HEK293 (cell line): ENCODE results near the gene CCDC57.

Source experiments
- HIC1 ChIP-seq: fragments of 450-650 bp; formaldehyde crosslinking; IDR thresholded peaks from 2 replicates; pipeline ENCODE4 v1.5.1; 2016; ENCODE audit warnings: missing biosample characterization, missing genetic modification characterization
- IKZF3 ChIP-seq: fragments of 450-650 bp; IDR thresholded peaks from 2 replicates; pipeline ENCODE4 v1.5.0; 2018; ENCODE audit warnings: missing biosample characterization, mild to moderate bottlenecking, missing genetic modification characterization, moderate library complexity
- KLF10 ChIP-seq: fragments of 450-650 bp; IDR thresholded peaks from 2 replicates; pipeline ENCODE4 v1.5.1; 2018; ENCODE audit warnings: missing biosample characterization, mild to moderate bottlenecking, missing genetic modification characterization
- KLF16 ChIP-seq: fragments of 450-650 bp; formaldehyde crosslinking; IDR thresholded peaks from 2 replicates; pipeline ENCODE4 v1.5.1; 2017; ENCODE audit warnings: missing biosample characterization, missing genetic modification characterization
- KLF17 ChIP-seq: fragments of 450-650 bp; formaldehyde crosslinking; IDR thresholded peaks from 2 replicates; pipeline ENCODE4 v1.5.1; 2016; ENCODE audit warnings: missing biosample characterization, missing genetic modification characterization
- KLF8 ChIP-seq: fragments of 450-650 bp; formaldehyde crosslinking; IDR thresholded peaks from 2 replicates; pipeline ENCODE4 v1.5.1; 2016; ENCODE audit warnings: missing biosample characterization, missing genetic modification characterization
- SETDB1 ChIP-seq: IDR thresholded peaks from one replicate; pipeline ENCODE4 v1.6.1; 2017; ENCODE audit warnings: mild to moderate bottlenecking, low read length, moderate library complexity, mixed read lengths; ENCODE audit not compliant: insufficient read length
- SP7 ChIP-seq: fragments of 450-650 bp; formaldehyde crosslinking; IDR thresholded peaks from 2 replicates; pipeline ENCODE4 v1.5.1; 2016; ENCODE audit warnings: missing biosample characterization, missing genetic modification characterization
- WT1 ChIP-seq: fragments of 450-650 bp; formaldehyde crosslinking; IDR thresholded peaks from 2 replicates; pipeline ENCODE4 v1.5.1; 2016; ENCODE audit warnings: missing biosample characterization, missing genetic modification characterization
- YY2 ChIP-seq: fragments of 450-650 bp; formaldehyde crosslinking; IDR thresholded peaks from 2 replicates; pipeline ENCODE4 v1.5.1; 2016; ENCODE audit warnings: missing biosample characterization, missing genetic modification characterization
- ZBTB26 ChIP-seq: fragments of 450-650 bp; formaldehyde crosslinking; optimal IDR thresholded peaks from 2 replicates; pipeline ENCODE3; 2016; ENCODE audit warnings: missing biosample characterization, mild to moderate bottlenecking, missing genetic modification characterization
- ZBTB7A ChIP-seq: fragments of 450-650 bp; formaldehyde crosslinking; IDR thresholded peaks from 2 replicates; pipeline ENCODE4 v1.5.1; 2016; ENCODE audit warnings: low read depth, missing biosample characterization, missing genetic modification characterization
- ZFHX2 ChIP-seq: fragments of 450-650 bp; formaldehyde crosslinking; conservative IDR thresholded peaks from 2 replicates; pipeline ENCODE4 v1.5.1; 2016; ENCODE audit warnings: missing biosample characterization, missing genetic modification characterization
- ZFP37 ChIP-seq: fragments of 450-650 bp; formaldehyde crosslinking; IDR thresholded peaks from 2 replicates; pipeline ENCODE4 v1.5.1; 2016; ENCODE audit warnings: missing biosample characterization, missing genetic modification characterization
- ZNF214 ChIP-seq: fragments of 450-650 bp; formaldehyde crosslinking; IDR thresholded peaks from 2 replicates; pipeline ENCODE4 v1.5.1; 2017; ENCODE audit warnings: missing biosample characterization, mild to moderate bottlenecking, missing genetic modification characterization, borderline replicate concordance
- ZNF324 ChIP-seq: fragments of 450-650 bp; formaldehyde crosslinking; IDR thresholded peaks from 2 replicates; pipeline ENCODE4 v1.5.1; 2016; ENCODE audit warnings: missing biosample characterization, missing genetic modification characterization
- ZNF341 ChIP-seq: fragments of 450-650 bp; formaldehyde crosslinking; IDR thresholded peaks from 2 replicates; pipeline ENCODE4; 2016; ENCODE audit warnings: low read depth, missing biosample characterization, missing genetic modification characterization
- ZNF530 ChIP-seq: fragments of 450-650 bp; formaldehyde crosslinking; IDR thresholded peaks from 2 replicates; pipeline ENCODE4 v1.5.1; 2016; ENCODE audit warnings: low read depth, missing biosample characterization, missing genetic modification characterization
- ZNF660 ChIP-seq: fragments of 450-650 bp; IDR thresholded peaks from 2 replicates; pipeline ENCODE4 v1.5.1; 2018; ENCODE audit warnings: missing biosample characterization, mild to moderate bottlenecking, missing genetic modification characterization
- ZNF664 ChIP-seq: fragments of 450-650 bp; formaldehyde crosslinking; IDR thresholded peaks from 2 replicates; pipeline ENCODE4 v1.5.1; 2016; ENCODE audit warnings: missing biosample characterization, missing genetic modification characterization
- ZNF677 ChIP-seq: fragments of 450-650 bp; IDR thresholded peaks from 2 replicates; pipeline ENCODE4 v1.5.0; 2018; ENCODE audit warnings: missing biosample characterization, mild to moderate bottlenecking, missing genetic modification characterization, moderate library complexity
- ZNF76 ChIP-seq: fragments of 450-650 bp; formaldehyde crosslinking; IDR thresholded peaks from 2 replicates; pipeline ENCODE4; 2016; ENCODE audit warnings: low read depth, missing biosample characterization, missing genetic modification characterization, borderline replicate concordance
- ZNF830 ChIP-seq: fragments of 450-650 bp; IDR thresholded peaks from 2 replicates; pipeline ENCODE4 v1.5.0; 2018; ENCODE audit warnings: missing biosample characterization, missing genetic modification characterization, low read depth, mild to moderate bottlenecking, moderate library complexity
- ZSCAN18 ChIP-seq: fragments of 450-650 bp; formaldehyde crosslinking; IDR thresholded peaks from 2 replicates; pipeline ENCODE4 v1.5.1; 2016; ENCODE audit warnings: missing biosample characterization, missing genetic modification characterization
- ZSCAN4 ChIP-seq: fragments of 450-650 bp; formaldehyde crosslinking; IDR thresholded peaks from 2 replicates; pipeline ENCODE4 v1.5.1; 2017; ENCODE audit warnings: missing biosample characterization, missing genetic modification characterization
- TF ChIP-seq, protein P1 (sequence below): fragments of 450-650 bp; formaldehyde crosslinking; IDR thresholded peaks from 2 replicates; pipeline ENCODE4 v1.5.1; 2016; ENCODE audit warnings: missing biosample characterization, missing genetic modification characterization, borderline replicate concordance

Gene CCDC57

GRCh38 chr17:82065638-82066303 lies 146.9 kb downstream of the CCDC57 start, which contains the start of gene DUS1L (continued):
- TF ChIP-seq, protein P1, sequence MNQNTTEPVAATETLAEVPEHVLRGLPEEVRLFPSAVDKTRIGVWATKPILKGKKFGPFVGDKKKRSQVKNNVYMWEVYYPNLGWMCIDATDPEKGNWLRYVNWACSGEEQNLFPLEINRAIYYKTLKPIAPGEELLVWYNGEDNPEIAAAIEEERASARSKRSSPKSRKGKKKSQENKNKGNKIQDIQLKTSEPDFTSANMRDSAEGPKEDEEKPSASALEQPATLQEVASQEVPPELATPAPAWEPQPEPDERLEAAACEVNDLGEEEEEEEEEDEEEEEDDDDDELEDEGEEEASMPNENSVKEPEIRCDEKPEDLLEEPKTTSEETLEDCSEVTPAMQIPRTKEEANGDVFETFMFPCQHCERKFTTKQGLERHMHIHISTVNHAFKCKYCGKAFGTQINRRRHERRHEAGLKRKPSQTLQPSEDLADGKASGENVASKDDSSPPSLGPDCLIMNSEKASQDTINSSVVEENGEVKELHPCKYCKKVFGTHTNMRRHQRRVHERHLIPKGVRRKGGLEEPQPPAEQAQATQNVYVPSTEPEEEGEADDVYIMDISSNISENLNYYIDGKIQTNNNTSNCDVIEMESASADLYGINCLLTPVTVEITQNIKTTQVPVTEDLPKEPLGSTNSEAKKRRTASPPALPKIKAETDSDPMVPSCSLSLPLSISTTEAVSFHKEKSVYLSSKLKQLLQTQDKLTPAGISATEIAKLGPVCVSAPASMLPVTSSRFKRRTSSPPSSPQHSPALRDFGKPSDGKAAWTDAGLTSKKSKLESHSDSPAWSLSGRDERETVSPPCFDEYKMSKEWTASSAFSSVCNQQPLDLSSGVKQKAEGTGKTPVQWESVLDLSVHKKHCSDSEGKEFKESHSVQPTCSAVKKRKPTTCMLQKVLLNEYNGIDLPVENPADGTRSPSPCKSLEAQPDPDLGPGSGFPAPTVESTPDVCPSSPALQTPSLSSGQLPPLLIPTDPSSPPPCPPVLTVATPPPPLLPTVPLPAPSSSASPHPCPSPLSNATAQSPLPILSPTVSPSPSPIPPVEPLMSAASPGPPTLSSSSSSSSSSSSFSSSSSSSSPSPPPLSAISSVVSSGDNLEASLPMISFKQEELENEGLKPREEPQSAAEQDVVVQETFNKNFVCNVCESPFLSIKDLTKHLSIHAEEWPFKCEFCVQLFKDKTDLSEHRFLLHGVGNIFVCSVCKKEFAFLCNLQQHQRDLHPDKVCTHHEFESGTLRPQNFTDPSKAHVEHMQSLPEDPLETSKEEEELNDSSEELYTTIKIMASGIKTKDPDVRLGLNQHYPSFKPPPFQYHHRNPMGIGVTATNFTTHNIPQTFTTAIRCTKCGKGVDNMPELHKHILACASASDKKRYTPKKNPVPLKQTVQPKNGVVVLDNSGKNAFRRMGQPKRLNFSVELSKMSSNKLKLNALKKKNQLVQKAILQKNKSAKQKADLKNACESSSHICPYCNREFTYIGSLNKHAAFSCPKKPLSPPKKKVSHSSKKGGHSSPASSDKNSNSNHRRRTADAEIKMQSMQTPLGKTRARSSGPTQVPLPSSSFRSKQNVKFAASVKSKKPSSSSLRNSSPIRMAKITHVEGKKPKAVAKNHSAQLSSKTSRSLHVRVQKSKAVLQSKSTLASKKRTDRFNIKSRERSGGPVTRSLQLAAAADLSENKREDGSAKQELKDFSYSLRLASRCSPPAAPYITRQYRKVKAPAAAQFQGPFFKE (tag by site-specific recombination), result peak; percentile 76; the same call in 1 of the 2 replicates
- TF ChIP-seq IKZF3, result peak; percentile 83
- TF ChIP-seq KLF16 (tag by site-specific recombination), result peak; percentile 91
- TF ChIP-seq KLF8 (tag by site-specific recombination), result peak; percentile 83; the same call in 1 of the 2 replicates
- TF ChIP-seq ZNF660 (tag by site-specific recombination), result peak; percentile 94
- peak; percentile 51 for TF ChIP-seq WT1 (tag by site-specific recombination)
- TF ChIP-seq YY2, result peak; percentile 60
- peak; percentile 84 for TF ChIP-seq ZNF76 (tag by site-specific recombination)
- TF ChIP-seq KLF10, result peak; percentile 65; the same call in 1 of the 2 replicates
- TF ChIP-seq ZNF830 (tag by site-specific recombination), result no peak
- peak; percentile 54; the same call in 1 of the 2 replicates for TF ChIP-seq HIC1 (tag by site-specific recombination)
- peak; percentile 96 for TF ChIP-seq KLF17 (tag by site-specific recombination)
- TF ChIP-seq SP7 (tag by site-specific recombination), result peak; percentile 92
- TF ChIP-seq ZNF214, result no peak
- peak; percentile 61; the same call in 1 of the 2 replicates for TF ChIP-seq ZSCAN18
- peak; percentile 83 for TF ChIP-seq ZFHX2 (tag by site-specific recombination)
- peak; percentile 75 for TF ChIP-seq ZBTB26 (tag by site-specific recombination)
- peak; percentile 97 for TF ChIP-seq ZBTB7A (tag by site-specific recombination)
- TF ChIP-seq ZNF677 (tag by site-specific recombination), result peak; percentile 65
- 0 out of 2 replicates have a peak, but pooled peaks have one; percentile 34 for TF ChIP-seq ZNF664
- TF ChIP-seq ZNF530 (tag by site-specific recombination), result no peak
- TF ChIP-seq SETDB1, result no peak
- no peak for TF ChIP-seq ZNF341 (tag by site-specific recombination)
- TF ChIP-seq ZNF324 (tag by site-specific recombination), result peak; percentile 93
- TF ChIP-seq ZSCAN4 (tag by site-specific recombination), result peak; percentile 44; the same call in 1 of the 2 replicates
- peak; percentile 75; the same call in 1 of the 2 replicates for TF ChIP-seq ZFP37
